MM.1S (cell line): Measurements from ENCODE around the gene FIGLA.

ENCODE experiments used
- DNase-seq: peaks from one replicate; pipeline ENCODE4 v3.0.0-alpha.2; 2015
- H2AFZ ChIP-seq: fragments of 300-600 bp; sonication (generic); 2 replicates; pipeline ENCODE4 v1.6.0; 2016; ENCODE audit warnings: antibody characterized with exemption, low read length
- H3F3A ChIP-seq: fragments of 300-600 bp; sonication (generic); 2 replicates; pipeline ENCODE4 v1.6.1; 2016; ENCODE audit warnings: mild to moderate bottlenecking, antibody characterized with exemption, low read length, moderate library complexity, mixed read lengths; ENCODE audit not compliant: insufficient read depth
- H3K27ac ChIP-seq: fragments of 300-600 bp; sonication (generic); 2 replicates; pipeline ENCODE4 v1.5.1; 2016; ENCODE audit warnings: mild to moderate bottlenecking, low read length
- H3K27me3 ChIP-seq: fragments of 300-600 bp; sonication (generic); replicated peaks from 2 replicates; pipeline ENCODE4 v1.6.0; 2016; ENCODE audit warnings: low read length; ENCODE audit not compliant: insufficient read depth
- H3K36me3 ChIP-seq: fragments of 300-600 bp; sonication (generic); replicated peaks from 2 replicates; pipeline ENCODE4 v1.6.1; 2016; ENCODE audit warnings: mild to moderate bottlenecking, low read length, mixed read lengths; ENCODE audit not compliant: insufficient read depth
- H3K4me1 ChIP-seq: fragments of 300-600 bp; sonication (generic); 2 replicates; pipeline ENCODE4 v1.6.1; 2016; ENCODE audit warnings: low read length, mixed read lengths
- H3K4me2 ChIP-seq: fragments of 300-600 bp; sonication (generic); 2 replicates; pipeline ENCODE4 v1.6.0; 2016; ENCODE audit warnings: low read depth, low read length
- H3K4me3 ChIP-seq: fragments of 300-600 bp; sonication (generic); 2 replicates; pipeline ENCODE4 v1.5.1; 2016; ENCODE audit warnings: low read length, mixed read lengths
- H3K79me2 ChIP-seq: fragments of 300-600 bp; sonication (generic); 2 replicates; pipeline ENCODE4 v1.6.1; 2016; ENCODE audit warnings: mixed run types, low read length, mixed read lengths
- H3K9ac ChIP-seq: fragments of 300-600 bp; sonication (generic); 2 replicates; pipeline ENCODE4 v1.6.1; 2016; ENCODE audit warnings: low read length, mixed read lengths
- H3K9me2 ChIP-seq: fragments of 300-600 bp; sonication (generic); replicated peaks from 2 replicates; pipeline ENCODE4 v1.6.1; 2016; ENCODE audit warnings: mild to moderate bottlenecking, low read length, mixed read lengths; ENCODE audit not compliant: insufficient read depth
- H3K9me3 ChIP-seq: fragments of 300-600 bp; sonication (generic); replicated peaks from 2 replicates; pipeline ENCODE4 v1.6.1; 2016; ENCODE audit warnings: mild to moderate bottlenecking, low read length, mixed read lengths; ENCODE audit not compliant: insufficient read depth
- H4K20me1 ChIP-seq: fragments of 300-600 bp; sonication (generic); 2 replicates; pipeline ENCODE4 v1.6.1; 2016; ENCODE audit warnings: mild to moderate bottlenecking, low read length, moderate library complexity, mixed read lengths; ENCODE audit not compliant: insufficient read depth
- EZH2 ChIP-seq: fragments of 300-600 bp; sonication (generic); optimal IDR thresholded peaks from 2 replicates; pipeline ENCODE3; 2017; ENCODE audit warnings: low read depth, mild to moderate bottlenecking, antibody characterized with exemption, low read length, mixed read lengths
- EZH2phosphoT487 ChIP-seq: fragments of 300-600 bp; sonication (generic); IDR thresholded peaks from 2 replicates; pipeline ENCODE4 v1.6.1; 2018; ENCODE audit warnings: antibody characterized with exemption, low read length
- TF ChIP-seq, protein P1 (sequence below): fragments of 300-600 bp; sonication (generic); IDR thresholded peaks from 2 replicates; pipeline ENCODE4 v1.5.1; 2016; ENCODE audit warnings: antibody characterized with exemption, low read length, mixed read lengths

Gene FIGLA

GRCh38 chr2:70779911-70780545 is 10.4 kb downstream of the FIGLA start:
- TF ChIP-seq EZH2, result no peak
- TF ChIP-seq EZH2phosphoT487, result no peak
- TF ChIP-seq, protein P1, sequence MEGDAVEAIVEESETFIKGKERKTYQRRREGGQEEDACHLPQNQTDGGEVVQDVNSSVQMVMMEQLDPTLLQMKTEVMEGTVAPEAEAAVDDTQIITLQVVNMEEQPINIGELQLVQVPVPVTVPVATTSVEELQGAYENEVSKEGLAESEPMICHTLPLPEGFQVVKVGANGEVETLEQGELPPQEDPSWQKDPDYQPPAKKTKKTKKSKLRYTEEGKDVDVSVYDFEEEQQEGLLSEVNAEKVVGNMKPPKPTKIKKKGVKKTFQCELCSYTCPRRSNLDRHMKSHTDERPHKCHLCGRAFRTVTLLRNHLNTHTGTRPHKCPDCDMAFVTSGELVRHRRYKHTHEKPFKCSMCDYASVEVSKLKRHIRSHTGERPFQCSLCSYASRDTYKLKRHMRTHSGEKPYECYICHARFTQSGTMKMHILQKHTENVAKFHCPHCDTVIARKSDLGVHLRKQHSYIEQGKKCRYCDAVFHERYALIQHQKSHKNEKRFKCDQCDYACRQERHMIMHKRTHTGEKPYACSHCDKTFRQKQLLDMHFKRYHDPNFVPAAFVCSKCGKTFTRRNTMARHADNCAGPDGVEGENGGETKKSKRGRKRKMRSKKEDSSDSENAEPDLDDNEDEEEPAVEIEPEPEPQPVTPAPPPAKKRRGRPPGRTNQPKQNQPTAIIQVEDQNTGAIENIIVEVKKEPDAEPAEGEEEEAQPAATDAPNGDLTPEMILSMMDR, result no peak
- no peak for DNase-seq
- H3K4me3 ChIP-seq, result no peak overlapping the region

GRCh38 chr2:70779491-70779890 is 11.0 kb downstream of the FIGLA start:
- 0 out of 2 replicates have a peak, but pooled peaks cover under 1% of the 10 kb centered on the region for H3K27me3 ChIP-seq
- no peaks in the 10 kb centered on the region for H3K4me1 ChIP-seq
- TF ChIP-seq EZH2 (no peak), EZH2phosphoT487 (no peak)
- TF ChIP-seq, protein P1, result no peak
- H3K27ac ChIP-seq, result no peak overlapping the region
- no peaks in the 10 kb centered on the region for H3F3A ChIP-seq
- H3K9me2 ChIP-seq, result no peaks in the 10 kb centered on the region
- H3K4me2 ChIP-seq, result no peak overlapping the region
- no peaks in the 10 kb centered on the region for H4K20me1 ChIP-seq
- H3K4me3 ChIP-seq, result no peak overlapping the region
- DNase-seq, result no peak
- no peak overlapping the region for H2AFZ ChIP-seq
- no peak overlapping the region for H3K9ac ChIP-seq
- H3K9me3 ChIP-seq, result no peaks in the 10 kb centered on the region
- no peaks in the 10 kb centered on the region for H3K79me2 ChIP-seq
- no peaks in the 10 kb centered on the region for H3K36me3 ChIP-seq

More at GRCh38 chr2:70779911-70780545, 10.4 kb downstream of the FIGLA start:
- no peak overlapping the region for H3K9ac ChIP-seq
- no peaks in the 10 kb centered on the region for H3K36me3 ChIP-seq
- H4K20me1 ChIP-seq, result no peaks in the 10 kb centered on the region
- no peaks in the 10 kb centered on the region for H3K9me3 ChIP-seq
- H2AFZ ChIP-seq, result no peak overlapping the region
- H3K9me2 ChIP-seq, result no peaks in the 10 kb centered on the region
- H3K4me1 ChIP-seq, result no peaks in the 10 kb centered on the region
- H3K4me2 ChIP-seq, result no peak overlapping the region
- H3K27me3 ChIP-seq, result no peaks in the 10 kb centered on the region
- H3F3A ChIP-seq, result no peaks in the 10 kb centered on the region
- no peaks in the 10 kb centered on the region for H3K79me2 ChIP-seq
- H3K27ac ChIP-seq, result no peak overlapping the region

GRCh38 chr2:70778676-70779075 is 11.8 kb downstream of the FIGLA start:
- Histone ChIP-seq H4K20me1 (no peaks in the 10 kb centered on the region), H3K4me2 (no peak overlapping the region), H3K9me2 (no peaks in the 10 kb centered on the region), H3K4me1 (no peaks in the 10 kb centered on the region), H3K79me2 (no peaks in the 10 kb centered on the region), H3K36me3 (no peaks in the 10 kb centered on the region), H2AFZ (no peak overlapping the region), H3K27ac (no peak overlapping the region), H3K9ac (no peak overlapping the region), H3F3A (no peaks in the 10 kb centered on the region), H3K9me3 (no peaks in the 10 kb centered on the region), H3K4me3 (no peak overlapping the region), H3K27me3 (0 out of 2 replicates have a peak, but pooled peaks cover 5% of the 10 kb centered on the region)
- no peak for DNase-seq
- TF ChIP-seq EZH2phosphoT487 (no peak), EZH2 (no peak)
- TF ChIP-seq, protein P1, result no peak
